ENCODE data around the gene PRSS12. TPM values are rescaled to one million over a fixed set of nuclear protein-coding genes. Genes with fewer than 3 reads are reported as not detected.

Gene PRSS12
- polyA plus RNA-seq, 6 donors from 2014 or later = 0.05 to 0.16 (median 0.08) TPM; not detected in 2

- H3K9me3 Mint-ChIP-seq = peaks cover 2 to 13% (median 3%) of the 10 kb centered on the region in 7 donors
- H3K36me3 Mint-ChIP-seq = peaks cover 0 to 4% of the 10 kb centered on the region in 2 donors
- DNase-seq (no peak), ATAC-seq (ENCODE audit: low read depth in 2 of 2) (no peak)
- H3K27me3 Mint-ChIP-seq = peaks cover 9 to 20% (median 13%) of the 10 kb centered on the region in 3 donors
- H3K4me3 Mint-ChIP-seq = no peak overlapping the region
- H3K4me1 Mint-ChIP-seq = no peaks in the 10 kb centered on the region
- no peak overlapping the region for H3K27ac Mint-ChIP-seq
Measured at GRCh38 chr4:118373614-118374255, 20.9 kb upstream of the PRSS12 start.

- Mint-ChIP-seq H3K27me3 (peaks cover 9 to 19% (median 13%) of the 10 kb centered on the region in 3 donors), H3K9me3 (peaks cover 0 to 13% (median 3%) of the 10 kb centered on the region in 7 donors), H3K4me3 (no peak overlapping the region), H3K4me1 (no peaks in the 10 kb centered on the region), H3K27ac (no peak overlapping the region), H3K36me3 (peaks cover 0 to 4% of the 10 kb centered on the region in 2 donors)
- no peak for DNase-seq
- ATAC-seq (ENCODE audit: low read depth in 2 of 2) = no peak
Measured at GRCh38 chr4:118372251-118372650, 19.4 kb upstream of the PRSS12 start.

GRCh38 chr4:118369231-118369630 is 16.4 kb upstream of the PRSS12 start:
- H3K27me3 Mint-ChIP-seq = peaks cover 0 to 19% (median 5%) of the 10 kb centered on the region in 3 donors
- no peak overlapping the region for H3K4me3 Mint-ChIP-seq
- no peak overlapping the region for H3K27ac Mint-ChIP-seq
- ATAC-seq (ENCODE audit: low read depth in 2 of 2) (no peak), DNase-seq (no peak)
- H3K36me3 Mint-ChIP-seq = peaks cover 0 to 4% of the 10 kb centered on the region in 2 donors
- no peaks in the 10 kb centered on the region for H3K4me1 Mint-ChIP-seq
- H3K9me3 Mint-ChIP-seq = peaks cover 0 to 5% (median 0%) of the 10 kb centered on the region in 7 donors

GRCh38 chr4:118367872-118368271 is 15.1 kb upstream of the PRSS12 start:
- ATAC-seq (ENCODE audit: low read depth in 2 of 2) = no peak
- Mint-ChIP-seq H3K36me3 (peaks cover 0 to 4% of the 10 kb centered on the region in 2 donors), H3K4me3 (no peak overlapping the region), H3K9me3 (peaks cover 0 to 5% (median 0%) of the 10 kb centered on the region in 7 donors), H3K27ac (no peak overlapping the region), H3K27me3 (peaks cover 4 to 22% (median 9%) of the 10 kb centered on the region in 3 donors), H3K4me1 (no peaks in the 10 kb centered on the region)
- no peak for DNase-seq

GRCh38 chr4:118367361-118367760 is 14.6 kb upstream of the PRSS12 start:
- Mint-ChIP-seq H3K36me3 (peaks cover 0 to 4% of the 10 kb centered on the region in 2 donors), H3K27me3 (peaks cover 8 to 24% (median 9%) of the 10 kb centered on the region in 3 donors), H3K4me1 (no peaks in the 10 kb centered on the region), H3K9me3 (peaks cover 0 to 5% (median 0%) of the 10 kb centered on the region in 7 donors), H3K4me3 (no peak overlapping the region), H3K27ac (no peak overlapping the region)
- no peak for DNase-seq
- no peak for ATAC-seq (ENCODE audit: low read depth in 2 of 2)

GRCh38 chr4:118363166-118363565 is 10.4 kb upstream of the PRSS12 start:
- Mint-ChIP-seq H3K4me3 (no peak overlapping the region), H3K27ac (no peak overlapping the region), H3K27me3 (peaks cover 23 to 34% (median 24%) of the 10 kb centered on the region in 3 donors), H3K36me3 (no peaks in the 10 kb centered on the region), H3K4me1 (no peaks in the 10 kb centered on the region), H3K9me3 (no peaks in the 10 kb centered on the region)
- ATAC-seq (ENCODE audit: low read depth in 2 of 2) (no peak), DNase-seq (no peak)

GRCh38 chr4:118361192-118361591 is 8.4 kb upstream of the PRSS12 start:
- H3K9me3 Mint-ChIP-seq = no peaks in the 10 kb centered on the region
- H3K36me3 Mint-ChIP-seq = no peaks in the 10 kb centered on the region
- no peak overlapping the region for H3K27ac Mint-ChIP-seq
- DNase-seq (no peak), ATAC-seq (ENCODE audit: low read depth in 2 of 2) (no peak)
- no peaks in the 10 kb centered on the region for H3K4me1 Mint-ChIP-seq
- H3K4me3 Mint-ChIP-seq = no peak overlapping the region
- H3K27me3 Mint-ChIP-seq = peaks cover 38 to 54% (median 39%) of the 10 kb centered on the region in 3 donors

GRCh38 chr4:118360106-118360505 is 7.3 kb upstream of the PRSS12 start:
- Mint-ChIP-seq H3K36me3 (no peaks in the 10 kb centered on the region), H3K4me3 (no peak overlapping the region), H3K27me3 (peaks cover 48 to 65% (median 50%) of the 10 kb centered on the region in 3 donors), H3K4me1 (no peaks in the 10 kb centered on the region), H3K27ac (no peak overlapping the region), H3K9me3 (peaks cover 0 to 2% (median 0%) of the 10 kb centered on the region in 7 donors)
- ATAC-seq (ENCODE audit: low read depth in 2 of 2) (no peak), DNase-seq (no peak)

GRCh38 chr4:118357601-118358000 is 4.8 kb upstream of the PRSS12 start:
- Mint-ChIP-seq H3K4me1 (peaks cover 8 to 13% (median 9%) of the 10 kb centered on the region in 3 donors), H3K27ac (no peak overlapping the region), H3K9me3 (peaks cover 0 to 2% (median 0%) of the 10 kb centered on the region in 7 donors), H3K36me3 (peaks cover 0 to 8% of the 10 kb centered on the region in 2 donors), H3K4me3 (no peak overlapping the region), H3K27me3 (peaks cover 62 to 75% (median 66%) of the 10 kb centered on the region in 3 donors)
- no peak for DNase-seq
- no peak for ATAC-seq (ENCODE audit: low read depth in 2 of 2)

- ATAC-seq (ENCODE audit: low read depth in 2 of 2) (no peak), DNase-seq (no peak)
- H3K9me3 Mint-ChIP-seq = peaks cover 0 to 2% (median 0%) of the 10 kb centered on the region in 7 donors
- H3K36me3 Mint-ChIP-seq = peaks cover 0 to 8% of the 10 kb centered on the region in 2 donors
- H3K4me1 Mint-ChIP-seq = peaks cover 10 to 16% (median 12%) of the 10 kb centered on the region in 3 donors
- no peak overlapping the region for H3K4me3 Mint-ChIP-seq
- peaks cover 64 to 76% (median 65%) of the 10 kb centered on the region in 3 donors for H3K27me3 Mint-ChIP-seq
- no peak overlapping the region for H3K27ac Mint-ChIP-seq
Measured at GRCh38 chr4:118356731-118357130, 3.9 kb upstream of the PRSS12 start.

- H3K9me3 Mint-ChIP-seq = peaks cover 0 to 2% (median 0%) of the 10 kb centered on the region in 7 donors
- DNase-seq = no peak
- H3K27ac Mint-ChIP-seq = no peak overlapping the region
- peaks cover 64 to 76% (median 70%) of the 10 kb centered on the region in 3 donors for H3K27me3 Mint-ChIP-seq
- ATAC-seq (ENCODE audit: low read depth in 2 of 2) = no peak
- no peak overlapping the region for H3K4me3 Mint-ChIP-seq
- H3K36me3 Mint-ChIP-seq = peaks cover 0 to 8% of the 10 kb centered on the region in 2 donors
- peaks cover 12 to 17% (median 16%) of the 10 kb centered on the region in 3 donors for H3K4me1 Mint-ChIP-seq
Measured at GRCh38 chr4:118356111-118356510, 3.3 kb upstream of the PRSS12 start.

GRCh38 chr4:118354913-118355312 is 2.1 kb upstream of the PRSS12 start:
- Mint-ChIP-seq H3K27me3 (peaks cover 68 to 82% (median 78%) of the 10 kb centered on the region in 3 donors), H3K27ac (no peak overlapping the region), H3K36me3 (peaks cover 0 to 8% of the 10 kb centered on the region in 2 donors), H3K4me3 (no peak overlapping the region), H3K9me3 (peaks cover 0 to 2% (median 0%) of the 10 kb centered on the region in 7 donors), H3K4me1 (peaks cover 12 to 17% (median 16%) of the 10 kb centered on the region in 3 donors)
- no peak for ATAC-seq (ENCODE audit: low read depth in 2 of 2)
- no peak for DNase-seq

GRCh38 chr4:118353534-118354030 is 779 bp upstream of the PRSS12 start:
- H3K27ac Mint-ChIP-seq = peak overlapping the region in 1 of 6 donors; percentile 63
- H3K4me3 Mint-ChIP-seq = peak overlapping the region; percentile 63 to 90 (median 81)
- peaks cover 0 to 8% of the 10 kb centered on the region in 2 donors for H3K36me3 Mint-ChIP-seq
- peaks cover 0 to 2% (median 0%) of the 10 kb centered on the region in 7 donors for H3K9me3 Mint-ChIP-seq
- no peak for DNase-seq
- ATAC-seq (ENCODE audit: low read depth in 2 of 2) = no peak
- peaks cover 12 to 17% (median 16%) of the 10 kb centered on the region in 3 donors for H3K4me1 Mint-ChIP-seq
- peaks cover 71 to 82% (median 74%) of the 10 kb centered on the region in 3 donors for H3K27me3 Mint-ChIP-seq
